Umbilical cord (tissue), 2 donors: Measurements from ENCODE around the gene HSPA13. TPM values are rescaled to one million over a fixed set of nuclear protein-coding genes. Genes with fewer than 3 reads are reported as not detected.
"Not testable (repeated sequence)": the region's sequence is repeated elsewhere in the genome, so short reads cannot be mapped to it uniquely, and the experiment has no call there.

Experiments used
- DNase-seq: peaks from one replicate; pipeline ENCODE4 v3.0.0-alpha.2; 2015; ENCODE audit warnings: low spot score
- total RNA-seq: library from RNA; depleted of rRNA; stranded (reverse); fragments of >200 nt; gene quantifications from one replicate; pipeline ENCODE4 v1.2.3, GENCODE V29; 2014; ENCODE audit warnings: low replicate concordance; ENCODE audit not compliant: insufficient read depth

The HSPA13 gene, protein sequence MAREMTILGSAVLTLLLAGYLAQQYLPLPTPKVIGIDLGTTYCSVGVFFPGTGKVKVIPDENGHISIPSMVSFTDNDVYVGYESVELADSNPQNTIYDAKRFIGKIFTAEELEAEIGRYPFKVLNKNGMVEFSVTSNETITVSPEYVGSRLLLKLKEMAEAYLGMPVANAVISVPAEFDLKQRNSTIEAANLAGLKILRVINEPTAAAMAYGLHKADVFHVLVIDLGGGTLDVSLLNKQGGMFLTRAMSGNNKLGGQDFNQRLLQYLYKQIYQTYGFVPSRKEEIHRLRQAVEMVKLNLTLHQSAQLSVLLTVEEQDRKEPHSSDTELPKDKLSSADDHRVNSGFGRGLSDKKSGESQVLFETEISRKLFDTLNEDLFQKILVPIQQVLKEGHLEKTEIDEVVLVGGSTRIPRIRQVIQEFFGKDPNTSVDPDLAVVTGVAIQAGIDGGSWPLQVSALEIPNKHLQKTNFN
- 71.7 TPM for total RNA-seq

- peak; percentile 100 for DNase-seq
Observed at GRCh38 chr21:14382835-14383595, at the start of gene HSPA13. Gene HSPA13, minus strand, starts transcription at chr21:14383146. Its CDS starts 27 bp downstream, at chr21:14383119.

DNA sequence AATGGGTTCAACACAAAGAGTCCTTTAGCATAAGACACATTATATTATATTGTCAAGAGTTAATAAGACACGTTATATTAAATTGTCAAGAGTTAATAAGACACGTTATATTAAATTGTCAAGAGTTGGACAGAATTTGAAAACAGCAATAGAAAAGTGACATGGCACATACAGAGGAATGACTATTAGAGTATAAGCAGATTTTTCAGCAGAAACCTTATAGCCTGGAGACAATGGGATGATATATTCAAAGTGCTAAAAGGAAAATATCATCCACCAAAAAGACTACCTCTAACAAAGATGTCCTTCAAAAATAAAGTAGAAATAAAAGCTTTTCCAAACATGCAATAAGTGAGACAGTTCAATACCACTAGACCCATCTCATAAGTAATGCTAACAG is 36.0 kb upstream of the HSPA13 start:
- DNase-seq: no peak

DNA sequence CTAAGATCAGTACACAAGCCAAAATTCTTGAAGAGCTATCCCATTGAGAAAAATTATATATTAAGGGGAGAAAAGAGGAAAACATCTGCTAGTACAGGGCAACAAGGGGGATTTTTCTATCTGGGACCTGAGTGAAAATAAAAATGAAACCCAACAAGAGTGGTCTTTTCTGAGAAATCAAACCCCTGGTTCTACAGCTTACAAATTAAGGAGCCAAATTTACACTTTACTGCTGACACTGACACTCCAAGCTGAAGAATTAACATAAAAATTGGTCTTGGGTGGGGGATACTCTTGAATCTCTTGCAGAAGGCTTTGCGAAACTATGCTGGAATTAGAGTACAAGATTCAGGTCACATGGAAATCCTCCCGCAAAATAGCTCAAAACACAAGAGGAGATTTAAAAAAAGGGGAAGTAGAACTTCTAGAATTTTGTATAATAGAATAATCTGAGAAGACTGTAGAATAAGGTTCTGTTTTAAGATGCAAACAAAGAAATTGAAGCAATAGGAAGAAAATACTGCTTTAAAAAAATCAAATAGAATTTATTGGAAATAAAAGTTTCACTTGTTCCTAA is 32.1 kb upstream of the HSPA13 start:
- no peak for DNase-seq

DNA sequence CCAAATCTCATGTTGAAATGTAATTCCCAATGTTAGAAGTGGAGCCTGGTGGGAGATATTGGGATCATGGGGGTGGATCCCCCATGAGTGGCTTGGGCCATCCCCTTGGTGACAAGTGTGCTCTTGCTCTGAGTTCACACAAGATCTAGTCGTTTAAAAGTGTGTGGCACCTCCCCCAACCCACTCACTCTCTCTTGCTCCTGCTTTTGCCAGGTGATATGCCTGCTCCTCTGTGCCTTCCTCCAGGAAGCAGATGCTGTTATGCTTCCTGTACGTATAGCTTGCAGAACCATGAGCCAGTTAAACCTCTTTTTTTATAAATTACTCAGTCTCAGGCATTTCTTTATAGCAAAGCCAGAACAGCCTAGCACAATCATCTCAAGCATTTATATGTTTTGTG is 23.0 kb upstream of the HSPA13 start:
- DNase-seq: no peak

- DNase-seq: no peak
Observed at GRCh38 chr21:14405225-14405624, 22.3 kb upstream of the HSPA13 start.

DNA sequence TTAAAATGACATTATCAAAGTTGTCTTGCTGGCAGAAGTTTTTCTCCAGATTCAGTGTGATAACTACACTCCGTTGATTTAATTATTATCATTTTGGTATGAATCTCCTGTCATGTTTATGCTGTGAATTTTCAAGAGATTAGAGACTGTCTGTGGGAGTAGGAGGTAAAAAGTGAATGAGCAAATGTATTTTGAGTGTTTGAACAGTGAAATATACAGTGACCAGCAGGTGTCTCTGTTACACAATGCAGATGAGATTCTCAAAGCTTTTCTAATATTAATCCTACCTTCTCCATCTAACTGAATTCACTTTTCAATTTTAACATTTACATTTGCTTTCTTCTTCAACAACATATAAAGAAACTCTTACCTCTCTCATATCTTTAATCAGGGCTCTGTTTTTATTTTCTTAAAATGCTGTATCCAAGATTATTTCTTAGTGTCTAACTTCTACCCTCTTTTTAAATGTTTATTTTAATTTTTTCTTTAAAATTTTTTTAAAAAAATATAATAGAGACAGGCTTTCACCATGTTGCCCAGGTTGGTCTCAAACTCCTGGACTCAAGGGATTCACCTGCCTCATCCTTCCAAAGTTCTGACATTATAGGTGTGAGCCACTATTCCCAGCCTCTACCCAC is 20.9 kb upstream of the HSPA13 start:
- DNase-seq: peak; percentile 72

GRCh38 chr21:14401217-14401616 is 18.3 kb upstream of the HSPA13 start:
- DNase-seq: no peak

DNA sequence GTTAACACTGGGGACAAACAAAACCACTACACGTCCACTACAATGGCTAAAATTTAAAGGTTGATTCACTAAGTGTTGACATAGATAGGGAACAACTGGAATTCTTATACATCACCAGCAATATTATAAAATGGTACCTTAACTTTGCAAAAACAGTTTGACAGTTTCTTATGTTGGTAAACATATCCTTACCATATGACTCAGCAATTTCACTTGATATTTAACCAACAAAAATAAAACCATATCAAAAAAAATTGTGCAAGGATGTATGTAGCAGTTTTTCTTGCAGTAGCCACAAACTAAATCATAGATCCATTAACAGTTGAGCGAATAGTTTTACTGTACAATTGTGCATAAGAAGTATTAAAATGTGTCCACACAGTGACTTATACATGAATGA is 5.3 kb upstream of the HSPA13 start:
- no peak for DNase-seq

DNA sequence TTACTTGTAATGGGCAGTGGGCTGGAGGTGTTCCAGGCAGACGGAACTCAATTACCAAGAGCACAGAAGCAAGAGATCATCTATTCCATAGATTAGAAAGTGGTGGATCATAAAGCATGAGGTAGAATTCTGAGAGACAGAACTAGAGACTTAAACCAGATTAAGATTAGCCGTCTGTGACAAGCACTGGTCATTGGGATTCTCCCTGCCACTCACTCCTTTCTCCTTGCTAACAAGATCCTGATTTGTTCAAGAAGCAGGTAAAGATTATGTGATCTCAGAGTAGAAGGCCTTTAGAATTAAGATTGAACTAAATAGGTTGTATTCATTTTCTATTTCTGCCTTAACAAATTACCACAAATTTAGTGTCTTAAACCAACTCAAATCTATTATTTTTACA is 1.5 kb upstream of the HSPA13 start:
- DNase-seq: no peak

DNA sequence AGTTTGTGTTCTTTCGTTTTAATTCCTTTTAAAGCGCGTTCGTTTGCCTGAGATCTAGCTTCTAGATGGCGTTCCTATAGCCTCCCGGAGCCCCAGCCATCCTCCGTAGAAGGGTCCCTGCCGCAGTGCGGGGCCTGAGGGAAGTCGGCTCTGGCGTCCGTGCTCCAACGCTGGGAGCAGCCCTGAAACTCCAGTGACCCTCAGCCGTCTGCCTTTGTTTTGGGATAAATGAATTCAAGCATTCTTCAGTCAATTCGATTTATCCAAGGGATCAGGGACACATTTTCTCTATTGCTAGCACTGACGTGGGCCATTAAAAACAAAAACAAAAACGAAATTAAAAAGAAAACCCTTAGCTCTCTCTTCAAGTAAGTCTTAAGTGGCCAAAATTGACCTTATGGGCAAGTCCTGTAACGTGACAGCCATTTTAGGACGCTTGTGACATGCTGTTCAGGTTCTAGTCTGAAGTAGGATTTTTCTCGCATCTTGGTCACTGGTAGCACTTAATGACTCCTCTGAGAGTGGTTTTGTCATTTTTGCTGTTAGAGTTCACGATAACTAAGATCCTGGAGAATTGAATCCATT is 742 bp upstream of the HSPA13 start:
- no peak for DNase-seq

GRCh38 chr21:14382486-14382834 is 486 bp downstream of the HSPA13 start:
- DNase-seq: no peak

GRCh38 chr21:14376854-14377253 is 6.1 kb downstream of the HSPA13 start:
- no peak for DNase-seq

DNA sequence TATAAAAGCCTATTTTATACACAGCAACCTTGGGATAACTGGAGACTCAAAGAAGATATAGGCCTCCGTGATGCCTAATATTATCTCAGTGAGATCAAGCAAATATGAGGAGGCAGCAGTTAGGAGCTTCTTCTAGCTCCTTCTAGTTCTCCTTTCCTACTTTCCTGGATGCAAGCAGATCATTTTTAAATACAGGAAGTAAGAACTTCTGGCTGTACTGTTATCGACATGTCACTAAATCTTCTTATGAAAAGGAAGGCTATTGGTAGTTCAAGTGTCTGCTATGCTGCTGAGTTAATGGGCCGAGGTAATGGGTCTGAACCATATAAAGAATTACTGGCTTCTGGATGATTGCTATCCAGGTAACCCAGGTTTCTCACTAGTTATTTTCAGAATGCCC is 15.9 kb downstream of the HSPA13 start:
- no peak for DNase-seq

GRCh38 chr21:14361958-14362357 is 21.0 kb downstream of the HSPA13 start:
- DNase-seq: no peak

DNA sequence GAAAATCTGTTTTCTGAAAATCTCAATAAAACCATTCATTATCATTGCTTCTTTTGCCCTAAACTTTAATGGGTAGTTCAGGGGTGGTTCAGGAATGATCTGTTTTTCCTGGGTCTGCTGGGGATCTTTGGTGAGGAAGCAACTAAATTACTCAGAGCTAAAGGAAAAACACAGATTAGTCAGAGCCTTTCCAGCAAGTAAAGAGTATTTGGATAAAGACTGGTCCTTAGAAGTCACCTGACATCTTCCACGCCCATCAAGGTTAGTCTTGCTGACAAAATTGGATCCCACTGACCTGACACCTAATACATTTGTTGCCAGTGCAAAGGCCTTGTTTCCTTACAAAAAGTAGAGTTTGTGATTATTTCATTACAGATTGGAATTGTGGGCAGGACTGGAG is 24.2 kb downstream of the HSPA13 start:
- no peak for DNase-seq

DNA sequence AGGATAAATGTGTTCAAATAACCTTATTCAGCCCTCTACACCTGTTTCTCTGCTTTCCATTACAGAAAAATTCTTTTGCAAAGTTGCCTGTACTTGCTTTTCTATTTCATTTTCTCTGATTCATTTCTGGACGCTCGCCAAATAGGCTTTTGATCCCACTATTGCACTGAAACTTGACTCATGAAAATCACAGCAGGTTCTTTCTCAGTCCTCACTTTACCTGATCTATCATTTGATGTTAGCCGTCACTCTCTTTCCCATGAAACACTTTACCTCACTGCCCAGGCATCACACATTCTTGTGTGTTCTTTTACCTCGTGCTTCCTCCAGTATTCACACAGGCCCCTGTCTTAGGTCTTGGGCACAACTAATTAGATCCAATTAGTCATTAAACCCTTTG is 26.2 kb downstream of the HSPA13 start:
- DNase-seq: peak; percentile 13

GRCh38 chr21:14354515-14354914 is 28.4 kb downstream of the HSPA13 start:
- DNase-seq: no peak

- DNase-seq: peak; percentile 12
Observed at GRCh38 chr21:14353726-14354125, 29.2 kb downstream of the HSPA13 start.

GRCh38 chr21:14353231-14353630 is 29.7 kb downstream of the HSPA13 start:
- peak; percentile 3 for DNase-seq

GRCh38 chr21:14327346-14327745 is 55.6 kb downstream of the HSPA13 start:
- not testable (repeated sequence) for DNase-seq

- DNase-seq: no peak
Observed at GRCh38 chr21:14325595-14325994, 57.4 kb downstream of the HSPA13 start.
